GM23248 (cell line): ENCODE data around the gene ADCY6.

Experiments used
- EZH2 ChIP-seq: fragments of 200-600 bp; sonication (generic); IDR thresholded peaks from 2 replicates; pipeline ENCODE4 v1.6.1; 2018; ENCODE audit warnings: antibody characterized with exemption, mild to moderate bottlenecking; ENCODE audit not compliant: insufficient read depth, poor library complexity, severe bottlenecking
- EZH2phosphoT487 ChIP-seq: fragments of 200-600 bp; sonication (generic); IDR thresholded peaks from 2 replicates; pipeline ENCODE4 v1.6.1; 2018; ENCODE audit warnings: antibody characterized with exemption, moderate library complexity, mild to moderate bottlenecking, low read depth; ENCODE audit not compliant: insufficient read depth

DNA sequence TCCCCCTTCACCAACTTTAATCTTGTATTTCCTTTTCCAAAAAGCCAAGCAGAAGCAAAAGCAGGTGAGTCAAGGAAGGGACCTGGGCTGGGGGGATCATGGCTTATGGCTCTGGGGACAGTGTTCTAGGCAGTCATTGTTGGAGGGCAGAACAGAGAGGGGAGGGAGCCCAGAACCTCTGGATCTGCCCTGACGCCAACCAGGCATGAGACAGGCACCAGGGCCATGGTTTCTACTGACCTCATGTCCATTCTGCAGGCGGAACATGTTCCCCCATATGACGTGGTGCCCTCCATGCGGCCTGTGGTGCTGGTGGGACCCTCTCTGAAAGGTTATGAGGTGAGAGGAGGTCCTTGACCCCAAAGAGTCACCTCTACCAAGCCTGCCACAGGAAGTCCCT, 36.0 kb upstream of the ADCY6 start:
- TF ChIP-seq EZH2phosphoT487 (no peak), EZH2 (no peak)
